H1 (cell line): ENCODE data around the gene GLUL.

ENCODE experiments used
- ATF3 ChIP-seq: IDR thresholded peaks from 2 replicates; pipeline ENCODE4 v1.6.1; 2011; ENCODE audit warnings: low read depth, mild to moderate bottlenecking, low read length; ENCODE audit not compliant: insufficient read depth
- CTCF ChIP-seq, 3 experiments: IDR thresholded peaks; 1 replicate in 2 of 3; 2 replicates in 1 of 3; pipeline versions ENCODE4 v1.5.1 to v1.6.1; 2011; ENCODE audit warnings: low read length in 3 of 3, mild to moderate bottlenecking in 3 of 3, inconsistent platforms in 2 of 3, low read depth in 1 of 3, moderate library complexity in 1 of 3; ENCODE audit not compliant: insufficient read depth in 1 of 3; ENCODE audit errors: control extremely low read depth in 1 of 3
- JUND ChIP-seq: IDR thresholded peaks from 2 replicates; pipeline ENCODE4 v1.6.1; 2011; ENCODE audit warnings: mild to moderate bottlenecking, improper control_type of control experiment, low read length
- KDM1A ChIP-seq: fragments of 200-600, 300-600 bp; sonication (generic); IDR thresholded peaks from 2 replicates; pipeline ENCODE4 v1.7.1; 2016; ENCODE audit warnings: mild to moderate bottlenecking, low read length, borderline replicate concordance
- POLR2A ChIP-seq, 2 experiments: IDR thresholded peaks; 1 replicate in 1 of 2; 2 replicates in 1 of 2; pipeline ENCODE4 v1.6.1; 2011; ENCODE audit warnings: low read depth in 2 of 2, low read length in 2 of 2, mild to moderate bottlenecking in 2 of 2; ENCODE audit errors: control extremely low read depth in 1 of 2
- POLR2AphosphoS5 ChIP-seq: IDR thresholded peaks from 2 replicates; pipeline ENCODE4 v1.6.1; 2011; ENCODE audit warnings: low read depth, low read length
- RFX5 ChIP-seq: IDR thresholded peaks from 2 replicates; pipeline ENCODE4 v1.6.1; 2011; ENCODE audit warnings: low read depth, low read length, improper control_type of control experiment, borderline replicate concordance
- SIN3A ChIP-seq, 2 experiments: IDR thresholded peaks in 1 of 2; conservative IDR thresholded peaks in 1 of 2; 2 replicates each; pipeline ENCODE4 v1.6.1; 2011 to 2012; ENCODE audit warnings: low read length in 2 of 2, improper control_type of control experiment in 1 of 2, low read depth in 1 of 2, mild to moderate bottlenecking in 1 of 2
- TAF1 ChIP-seq: IDR thresholded peaks from 2 replicates; pipeline ENCODE4 v1.6.1; 2011; ENCODE audit warnings: mild to moderate bottlenecking, low read depth, low read length
- USF2 ChIP-seq: IDR thresholded peaks from 2 replicates; pipeline ENCODE4 v1.6.1; 2011; ENCODE audit warnings: low read length, improper control_type of control experiment

GRCh38 chr1:182438326-182438725, 46.7 kb upstream of the GLUL start:
- TF ChIP-seq KDM1A = no peak
- TF ChIP-seq POLR2A (IDR thresholded peaks at IDR 0.05; ENCODE audit: control extremely low read depth in 1 of 2, low read depth in 2 of 2, low read length in 2 of 2) = no peak
- TF ChIP-seq CTCF (IDR thresholded peaks at IDR 0.05; ENCODE audit: control extremely low read depth in 1 of 3, insufficient read depth in 1 of 3, low read depth in 1 of 3, low read length in 3 of 3) = no peak
- no peak for TF ChIP-seq JUND
- no peak for TF ChIP-seq POLR2AphosphoS5
- TF ChIP-seq ATF3 = no peak
- TF ChIP-seq RFX5 = no peak
- no peak for TF ChIP-seq SIN3A (conservative IDR thresholded peaks at IDR 0.05 in 1 of 2, IDR thresholded peaks at IDR 0.05 in 1 of 2; ENCODE audit: low read depth in 1 of 2, low read length in 2 of 2)
- no peak for TF ChIP-seq TAF1
- no peak for TF ChIP-seq USF2
